HepG2 (cell line): ENCODE measurements around the gene ALG11. TPM values are rescaled to one million over a fixed set of nuclear protein-coding genes. Genes with fewer than 3 reads are reported as not detected.

Source experiments
- ARNTL ChIP-seq: sonication (generic); formaldehyde crosslinking; IDR thresholded peaks from 2 replicates; pipeline ENCODE4 v1.4.0; 2020; ENCODE audit warnings: mild to moderate bottlenecking, missing genetic modification reagents
- ETV6 ChIP-seq: sonication (generic); formaldehyde crosslinking; conservative IDR thresholded peaks from 2 replicates; pipeline ENCODE4 v1.4.0; 2020; ENCODE audit warnings: missing genetic modification reagents
- KDM3A ChIP-seq: IDR thresholded peaks from 2 replicates; pipeline ENCODE4 v1.6.1; 2018; ENCODE audit warnings: low read depth, missing compliant biosample characterization
- KIAA2018 ChIP-seq: sonication (generic); formaldehyde crosslinking; IDR thresholded peaks from 2 replicates; pipeline ENCODE4 v1.5.0; 2020; ENCODE audit warnings: mild to moderate bottlenecking, missing genetic modification reagents, borderline replicate concordance
- NFE2L1 ChIP-seq: sonication (generic); formaldehyde crosslinking; IDR thresholded peaks from 2 replicates; pipeline ENCODE4 v1.4.0; 2020; ENCODE audit warnings: missing genetic modification reagents, mild to moderate bottlenecking, borderline replicate concordance
- POGZ ChIP-seq: sonication (generic); formaldehyde crosslinking; IDR thresholded peaks from 2 replicates; pipeline ENCODE4 v1.4.0; 2020; ENCODE audit warnings: mild to moderate bottlenecking, missing genetic modification reagents
- SNRNP70 ChIP-seq: fragments of 200-400 bp; formaldehyde crosslinking; IDR thresholded peaks from 2 replicates; pipeline ENCODE4 v1.6.1; 2017; ENCODE audit warnings: mild to moderate bottlenecking, low read depth, low read length, moderate library complexity
- SRY ChIP-seq: sonication (generic); formaldehyde crosslinking; IDR thresholded peaks from 2 replicates; pipeline ENCODE4 v1.8.0; 2022; ENCODE audit warnings: mild to moderate bottlenecking, missing genetic modification reagents
- TBP ChIP-seq: sonication (generic); formaldehyde crosslinking; IDR thresholded peaks from 2 replicates; pipeline ENCODE4 v1.5.0; 2020; ENCODE audit warnings: missing genetic modification reagents
- ZNF484 ChIP-seq: sonication (generic); formaldehyde crosslinking; IDR thresholded peaks from 2 replicates; pipeline ENCODE4 v1.5.1; 2020; ENCODE audit warnings: mild to moderate bottlenecking, low read depth, missing genetic modification reagents, borderline replicate concordance
- ZNF737 ChIP-seq: sonication (generic); formaldehyde crosslinking; IDR thresholded peaks from 2 replicates; pipeline ENCODE4 v1.5.0; 2020; ENCODE audit warnings: missing genetic modification reagents, mild to moderate bottlenecking, borderline replicate concordance
- ZNF850 ChIP-seq: sonication (generic); formaldehyde crosslinking; conservative IDR thresholded peaks from 2 replicates; pipeline ENCODE4 v1.9.0; 2021; ENCODE audit warnings: mild to moderate bottlenecking, missing genetic modification reagents
- polyA plus RNA-seq, 8 experiments: library from polyadenylated mRNA; depleted of rRNA in 3 of 8; stranded (reverse) in 7 of 8; unstranded in 1 of 8; fragments of >200 nt; fragmentation: Illumina TruSeq in 4 of 8; extraction: Trizol in 4 of 8; gene quantifications; 2 replicates each; pipeline versions ENCODE4 v1.2.1 to v1.2.3, GENCODE V29; 2011 to 2016; ENCODE audit warnings: low read depth in 4 of 8, missing spikeins in 1 of 8, mixed read lengths in 1 of 8; ENCODE audit not compliant: insufficient read depth in 1 of 8
- total RNA-seq, 5 experiments: library from RNA; depleted of rRNA; stranded (reverse); fragments of >200 nt; fragmentation: Illumina TruSeq; extraction: Trizol; gene quantifications; 2 replicates each; pipeline ENCODE4 v1.2.3, GENCODE V29; 2016; ENCODE audit warnings: low read depth in 1 of 5
- TF ChIP-seq, protein P1 (sequence below): sonication (generic); formaldehyde crosslinking; IDR thresholded peaks from 2 replicates; pipeline ENCODE4 v1.9.0; 2021; ENCODE audit warnings: missing genetic modification reagents, mild to moderate bottlenecking, borderline replicate concordance
- TF ChIP-seq, protein P2 (sequence below): IDR thresholded peaks from 2 replicates; pipeline ENCODE4 v1.6.1; 2016; ENCODE audit warnings: low read depth, control low read depth

Gene ALG11
- total and polyA plus RNA-seq, 2 of the 13 experiments (the other 11 are each of a cell fraction or from before 2014, with no cell fraction given): 14.7 to 27.9 TPM

DNA sequence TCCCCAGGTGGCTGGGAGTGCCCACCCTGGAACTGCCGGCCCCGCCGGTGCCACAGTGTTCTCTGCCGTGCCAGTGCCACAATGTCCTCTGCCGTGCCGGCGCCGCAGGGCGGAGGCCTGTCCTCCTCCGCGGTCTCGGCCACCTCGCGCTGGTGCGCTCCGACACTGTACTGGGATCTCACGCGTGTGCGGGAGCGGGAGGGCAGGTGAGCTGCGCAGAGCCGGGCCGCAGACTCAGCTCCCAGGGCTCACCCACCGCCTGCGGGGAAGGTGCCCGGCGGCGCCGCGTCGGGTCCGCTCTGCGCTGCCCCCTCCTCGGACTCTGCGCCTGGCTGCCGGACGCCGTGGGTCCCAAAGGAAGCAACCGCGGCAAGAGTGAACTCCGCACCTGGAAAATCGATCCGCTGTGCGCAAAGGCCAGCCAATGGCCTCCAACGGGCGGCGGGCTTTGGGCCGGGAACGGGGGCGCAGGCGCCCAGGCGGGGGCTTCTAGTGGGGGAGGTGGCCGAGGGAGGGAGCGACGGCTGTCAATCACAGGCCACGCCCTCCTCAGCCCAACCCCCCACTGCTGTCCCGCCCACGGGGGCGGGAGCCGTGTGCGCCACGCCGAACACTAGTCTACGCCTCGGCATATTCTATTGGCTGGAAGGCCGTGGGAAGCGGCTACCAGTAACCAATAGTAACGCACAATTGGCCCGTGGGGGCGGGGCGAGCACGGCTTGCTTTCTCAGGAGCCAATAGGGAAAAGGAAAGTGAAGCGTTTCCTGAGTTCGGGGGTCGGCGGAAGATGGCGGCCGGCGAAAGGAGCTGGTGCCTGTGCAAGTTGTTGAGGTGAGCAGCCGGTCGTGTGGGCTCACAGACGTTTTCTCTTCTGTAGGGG lies at the start of gene ALG11 (continued):
- TF ChIP-seq, protein P1, sequence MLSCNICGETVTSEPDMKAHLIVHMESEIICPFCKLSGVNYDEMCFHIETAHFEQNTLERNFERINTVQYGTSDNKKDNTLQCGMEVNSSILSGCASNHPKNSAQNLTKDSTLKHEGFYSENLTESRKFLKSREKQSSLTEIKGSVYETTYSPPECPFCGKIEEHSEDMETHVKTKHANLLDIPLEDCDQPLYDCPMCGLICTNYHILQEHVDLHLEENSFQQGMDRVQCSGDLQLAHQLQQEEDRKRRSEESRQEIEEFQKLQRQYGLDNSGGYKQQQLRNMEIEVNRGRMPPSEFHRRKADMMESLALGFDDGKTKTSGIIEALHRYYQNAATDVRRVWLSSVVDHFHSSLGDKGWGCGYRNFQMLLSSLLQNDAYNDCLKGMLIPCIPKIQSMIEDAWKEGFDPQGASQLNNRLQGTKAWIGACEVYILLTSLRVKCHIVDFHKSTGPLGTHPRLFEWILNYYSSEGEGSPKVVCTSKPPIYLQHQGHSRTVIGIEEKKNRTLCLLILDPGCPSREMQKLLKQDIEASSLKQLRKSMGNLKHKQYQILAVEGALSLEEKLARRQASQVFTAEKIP (CRISPR knock-in tag): no peak
- TF ChIP-seq ETV6 (CRISPR knock-in tag) (peak; percentile 78; the same call in 1 of the 2 replicates), POGZ (CRISPR knock-in tag) (peak; percentile 91), NFE2L1 (CRISPR knock-in tag) (peak; percentile 36; the same call in 1 of the 2 replicates), SNRNP70 (no peak), ARNTL (CRISPR knock-in tag) (peak; percentile 89), KDM3A (CRISPR knock-in tag) (peak; percentile 99), ZNF737 (CRISPR knock-in tag) (no peak), KIAA2018 (CRISPR knock-in tag) (no peak; the same call in 1 of the 2 replicates), SRY (peak; percentile 82; the same call in 1 of the 2 replicates), TBP (CRISPR knock-in tag) (no peak), ZNF850 (no peak; the same call in 1 of the 2 replicates), ZNF484 (CRISPR knock-in tag) (peak; percentile 40; the same call in 1 of the 2 replicates)
- TF ChIP-seq, protein P2, sequence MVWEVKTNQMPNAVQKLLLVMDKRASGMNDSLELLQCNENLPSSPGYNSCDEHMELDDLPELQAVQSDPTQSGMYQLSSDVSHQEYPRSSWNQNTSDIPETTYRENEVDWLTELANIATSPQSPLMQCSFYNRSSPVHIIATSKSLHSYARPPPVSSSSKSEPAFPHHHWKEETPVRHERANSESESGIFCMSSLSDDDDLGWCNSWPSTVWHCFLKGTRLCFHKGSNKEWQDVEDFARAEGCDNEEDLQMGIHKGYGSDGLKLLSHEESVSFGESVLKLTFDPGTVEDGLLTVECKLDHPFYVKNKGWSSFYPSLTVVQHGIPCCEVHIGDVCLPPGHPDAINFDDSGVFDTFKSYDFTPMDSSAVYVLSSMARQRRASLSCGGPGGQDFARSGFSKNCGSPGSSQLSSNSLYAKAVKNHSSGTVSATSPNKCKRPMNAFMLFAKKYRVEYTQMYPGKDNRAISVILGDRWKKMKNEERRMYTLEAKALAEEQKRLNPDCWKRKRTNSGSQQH (CRISPR knock-in tag): no peak
